GM12801 (cell line): ENCODE results near the gene MCOLN1.

Experiments used
- TF ChIP-seq, protein P1 (sequence below): IDR thresholded peaks from one replicate; pipeline ENCODE4 v1.5.1; 2011; ENCODE audit warnings: control low read depth; ENCODE audit not compliant: insufficient read length; ENCODE audit errors: extremely low read depth

Gene MCOLN1

DNA sequence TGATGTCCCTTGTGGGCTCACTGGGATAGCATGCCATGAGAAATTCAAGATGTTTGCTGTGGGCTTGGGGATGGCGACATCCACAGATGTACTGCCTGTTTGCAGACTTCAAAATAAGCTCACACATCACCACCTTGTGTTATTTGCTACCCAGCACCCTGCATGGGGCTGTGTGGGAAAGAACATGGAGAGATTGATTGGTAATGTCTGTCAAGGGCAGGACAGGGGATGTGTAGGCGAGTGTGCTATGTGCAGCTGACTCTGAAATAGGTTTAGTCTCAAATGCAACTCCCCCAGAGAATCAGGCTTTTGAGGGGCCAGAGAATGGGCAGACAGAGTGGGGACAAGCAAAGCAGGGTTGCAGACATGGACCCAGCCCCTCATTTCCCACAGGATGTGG, 37.8 kb downstream of the MCOLN1 start:
- TF ChIP-seq, protein P1, sequence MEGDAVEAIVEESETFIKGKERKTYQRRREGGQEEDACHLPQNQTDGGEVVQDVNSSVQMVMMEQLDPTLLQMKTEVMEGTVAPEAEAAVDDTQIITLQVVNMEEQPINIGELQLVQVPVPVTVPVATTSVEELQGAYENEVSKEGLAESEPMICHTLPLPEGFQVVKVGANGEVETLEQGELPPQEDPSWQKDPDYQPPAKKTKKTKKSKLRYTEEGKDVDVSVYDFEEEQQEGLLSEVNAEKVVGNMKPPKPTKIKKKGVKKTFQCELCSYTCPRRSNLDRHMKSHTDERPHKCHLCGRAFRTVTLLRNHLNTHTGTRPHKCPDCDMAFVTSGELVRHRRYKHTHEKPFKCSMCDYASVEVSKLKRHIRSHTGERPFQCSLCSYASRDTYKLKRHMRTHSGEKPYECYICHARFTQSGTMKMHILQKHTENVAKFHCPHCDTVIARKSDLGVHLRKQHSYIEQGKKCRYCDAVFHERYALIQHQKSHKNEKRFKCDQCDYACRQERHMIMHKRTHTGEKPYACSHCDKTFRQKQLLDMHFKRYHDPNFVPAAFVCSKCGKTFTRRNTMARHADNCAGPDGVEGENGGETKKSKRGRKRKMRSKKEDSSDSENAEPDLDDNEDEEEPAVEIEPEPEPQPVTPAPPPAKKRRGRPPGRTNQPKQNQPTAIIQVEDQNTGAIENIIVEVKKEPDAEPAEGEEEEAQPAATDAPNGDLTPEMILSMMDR = no peak

DNA sequence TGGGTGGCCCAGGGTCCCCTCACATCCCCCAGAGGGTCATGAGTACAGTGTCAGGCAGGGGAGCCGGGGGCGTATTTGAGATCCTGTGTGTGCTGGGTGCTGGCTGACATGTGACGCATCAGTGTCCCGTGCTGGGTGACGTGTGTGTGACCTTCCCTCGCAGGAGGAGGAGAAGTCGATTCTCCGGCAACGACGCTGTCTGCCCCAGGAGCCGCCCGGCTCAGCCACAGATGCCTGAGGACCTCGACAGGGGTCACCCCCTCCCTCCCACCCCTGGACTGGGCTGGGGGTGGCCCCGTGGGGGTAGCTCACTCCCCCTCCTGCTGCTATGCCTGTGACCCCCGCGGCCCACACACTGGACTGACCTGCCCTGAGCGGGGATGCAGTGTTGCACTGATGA, 38.9 kb downstream of the MCOLN1 start:
- TF ChIP-seq, protein P1 = no peak

DNA sequence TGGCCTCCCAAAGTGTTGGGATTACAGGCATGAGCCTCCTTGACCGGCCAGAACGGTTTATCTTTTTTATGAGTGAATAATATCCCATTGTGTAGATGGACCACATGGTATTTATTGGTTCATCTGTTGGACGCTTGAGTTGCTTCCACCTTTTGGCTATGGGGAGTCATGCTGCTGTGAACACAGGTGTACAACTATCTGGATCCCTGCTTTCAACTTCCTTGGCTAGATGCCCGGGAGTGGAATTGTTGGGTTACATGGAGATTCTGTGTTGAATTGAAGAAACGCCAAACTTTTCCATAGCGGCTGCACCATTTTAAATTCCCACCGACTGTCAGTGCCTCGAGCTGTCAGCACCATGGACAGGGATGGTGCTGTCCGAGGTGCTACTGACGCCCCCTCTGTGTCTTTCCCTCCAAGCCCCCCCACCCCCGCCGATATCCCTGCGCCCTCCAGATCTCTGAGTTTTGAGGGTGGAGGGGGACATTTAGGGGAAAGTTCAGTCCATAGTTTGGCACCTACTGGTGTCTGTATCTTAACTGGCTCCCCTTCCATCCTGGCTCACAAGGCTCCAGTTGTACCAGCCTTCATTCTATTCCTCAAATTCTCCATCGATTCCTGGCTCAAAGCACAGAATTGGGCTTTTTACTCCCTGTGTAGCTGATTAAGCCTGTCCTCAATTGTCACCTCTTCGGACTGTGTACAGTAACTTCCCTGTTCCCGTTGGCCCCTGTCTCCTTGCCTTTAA, 40.4 kb downstream of the MCOLN1 start:
- TF ChIP-seq, protein P1 = no peak

DNA sequence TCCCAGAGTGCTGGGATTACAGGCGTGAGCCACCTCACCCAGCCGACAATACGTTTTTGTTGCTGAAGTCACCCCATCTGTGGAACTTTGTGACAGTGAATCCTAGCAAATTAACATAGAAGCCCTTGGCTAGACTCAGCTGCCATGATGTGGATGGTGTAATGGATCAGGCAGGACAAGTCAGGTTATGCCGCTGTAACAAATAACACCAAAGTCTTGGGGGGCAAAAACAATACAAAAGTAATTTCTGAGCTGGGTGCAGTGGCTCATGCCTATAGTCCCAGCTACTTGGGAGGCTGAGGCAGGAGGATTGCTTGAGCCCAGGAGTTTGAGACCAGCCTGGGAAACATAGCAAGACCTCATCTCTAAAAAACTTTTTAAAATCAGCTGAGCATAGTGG, 42.4 kb downstream of the MCOLN1 start:
- TF ChIP-seq, protein P1 = no peak

DNA sequence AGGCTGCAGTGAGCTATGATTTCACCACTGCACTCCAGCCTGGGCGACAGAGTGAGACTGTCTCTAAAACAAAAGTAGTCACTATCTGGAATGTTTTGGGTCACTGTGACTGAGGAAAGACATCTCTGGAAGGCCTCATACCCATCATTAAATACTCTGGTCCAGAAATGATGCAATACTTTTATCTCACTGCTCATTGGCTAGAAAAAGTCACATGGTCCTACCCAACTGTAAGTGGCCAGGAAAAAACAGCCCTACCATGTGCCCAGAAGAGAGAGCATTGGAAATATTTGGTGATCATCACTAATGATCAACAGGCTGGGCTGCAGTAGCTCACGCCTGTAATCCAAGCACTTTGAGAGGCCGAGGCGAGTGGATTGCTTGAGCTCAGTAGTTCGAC, 42.9 kb downstream of the MCOLN1 start:
- TF ChIP-seq, protein P1 = no peak

DNA sequence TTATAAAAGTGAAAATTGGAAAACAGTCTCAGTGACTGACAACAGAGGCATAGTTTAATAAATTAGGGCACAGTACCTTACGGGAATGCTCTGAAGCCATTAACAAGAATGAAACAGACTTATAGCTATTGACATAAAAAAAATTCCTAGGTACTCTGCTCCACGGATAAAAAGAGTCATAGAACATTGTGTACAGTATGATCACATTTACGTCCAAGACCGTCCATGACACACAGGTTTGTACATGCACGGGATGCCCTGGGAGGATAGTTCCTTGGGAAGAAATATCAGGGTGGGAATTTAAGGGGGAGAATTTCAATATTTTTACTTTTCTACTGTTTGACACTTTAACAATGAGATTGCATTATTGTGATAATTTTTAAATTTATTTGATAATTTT, 48.3 kb downstream of the MCOLN1 start:
- TF ChIP-seq, protein P1 = no peak

DNA sequence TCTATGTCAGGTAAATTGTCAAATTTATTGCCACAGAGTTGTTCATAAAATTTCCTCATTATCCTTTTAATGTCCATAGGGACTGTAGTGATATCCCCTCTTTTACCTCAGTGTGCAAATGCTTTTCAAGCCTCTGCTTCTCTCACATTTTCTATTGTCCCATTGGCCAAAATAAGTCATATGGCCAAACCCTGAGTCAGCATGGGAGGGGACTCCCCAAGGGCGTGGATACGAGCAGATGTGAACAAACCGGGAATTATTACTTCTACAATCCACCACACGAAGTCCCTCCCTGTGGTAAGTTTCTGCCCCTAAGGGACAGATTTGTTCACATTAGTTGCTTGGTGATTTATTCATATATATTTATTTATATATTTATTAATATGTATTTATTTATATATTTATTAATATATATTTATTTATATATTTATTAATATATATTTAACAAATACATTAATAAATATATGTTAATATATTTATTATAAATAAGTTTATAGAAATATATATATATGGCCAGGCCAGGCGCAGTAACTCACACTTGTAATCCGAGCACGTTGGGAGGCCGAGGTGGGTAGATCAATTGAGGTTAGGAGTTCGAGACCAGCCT, 53.1 kb downstream of the MCOLN1 start:
- TF ChIP-seq, protein P1 = no peak
